ENCODE data around the gene CERS5.

GRCh38 chr12:50203691-50204090, 36.5 kb upstream of the CERS5 start:
- TF ChIP-seq CTCF (IDR thresholded peaks at IDR 0.05), result no peak
- no peak for TF ChIP-seq POLR2A (IDR thresholded peaks at IDR 0.05)

Measured in esophagus squamous epithelium (tissue), 4 donors.